A549 treated with RU486 at 1 μM for 4 hours (cell line): ENCODE data around the gene KRTAP4-8. TPM values are rescaled to one million over a fixed set of nuclear protein-coding genes. Genes with fewer than 3 reads are reported as not detected.

Experiments
- total RNA-seq: library from RNA; stranded (reverse); fragments of 200-300 nt; extraction: Qiagen RNA extraction; gene quantifications from 5 replicates; pipeline ENCODE4 v1.2.3, GENCODE V29; 2022; ENCODE audit warnings: low read depth

KRTAP4-8 gene
- total RNA-seq, result 0.08 TPM in 1 of 5 replicates, not detected in the others

GRCh38 chr17:41098042-41098441, at the start of gene KRTAP4-8:
Gene KRTAP4-8 (minus strand): TSS chr17:41098142. CDS start chr17:41098084, 58 bp downstream.

GRCh38 chr17:41140360-41141131, 42.6 kb upstream of the KRTAP4-8 start, which contains the start of gene KRTAP4-6:
Gene KRTAP4-6 (minus strand): TSS chr17:41140544. CDS start chr17:41140487, 57 bp downstream.

GRCh38 chr17:41123991-41124371, 26.0 kb upstream of the KRTAP4-8 start, which contains the start of gene KRTAP4-12:
Gene KRTAP4-12 (minus strand): TSS chr17:41124182. CDS start chr17:41124122, 60 bp downstream.

GRCh38 chr17:41117846-41118386, 20.0 kb upstream of the KRTAP4-8 start, which contains the start of gene KRTAP4-11:
Gene KRTAP4-11 (minus strand): TSS chr17:41118373. CDS start chr17:41118315, 58 bp downstream.

GRCh38 chr17:41105347-41105746, 7.4 kb upstream of the KRTAP4-8 start, which contains the start of gene KRTAP4-9:
Gene KRTAP4-9 (plus strand): TSS chr17:41105389. CDS start chr17:41105389, 0 bp downstream.

GRCh38 chr17:41101586-41102259, 3.8 kb upstream of the KRTAP4-8 start, which contains the start of gene KRTAP4-16:
Gene KRTAP4-16 (minus strand): TSS chr17:41102209. CDS start chr17:41102209, 0 bp downstream.

GRCh38 chr17:41084100-41084856, 13.7 kb downstream of the KRTAP4-8 start, which contains the start of gene KRTAP4-7:
Gene KRTAP4-7 (plus strand): TSS chr17:41084150. CDS start chr17:41084207, 57 bp downstream.

GRCh38 chr17:41065829-41066624, 31.9 kb downstream of the KRTAP4-8 start, which contains the start of gene KRTAP2-4:
Gene KRTAP2-4 (minus strand): TSS chr17:41065879. CDS start chr17:41065845, 34 bp downstream.

GRCh38 chr17:41060052-41060604, 37.8 kb downstream of the KRTAP4-8 start, which contains the start of gene KRTAP2-3:
Gene KRTAP2-3 (minus strand): TSS chr17:41060114. CDS start chr17:41060050, 64 bp downstream.

GRCh38 chr17:41055130-41055529, 42.8 kb downstream of the KRTAP4-8 start, which contains the start of gene KRTAP2-2:
Gene KRTAP2-2 (minus strand): TSS chr17:41055230. CDS start chr17:41055211, 19 bp downstream.

Other genes with a start within 250 kb of the KRTAP4-8 start
- gene KRT12, start 230.9 kb downstream of the KRTAP4-8 start, total RNA-seq, result not detected in 5 replicates
- gene KRT20, start 212.9 kb downstream of the KRTAP4-8 start, total RNA-seq, result 0.17 to 0.43 TPM (median 0.28 TPM) in 5 replicates
- gene KRT23, start 160.5 kb downstream of the KRTAP4-8 start, total RNA-seq, result 0.06 to 0.30 TPM (median 0.08 TPM) in 3 of 5 replicates, not detected in the others
- not detected in 5 replicates for gene KRT39, start 131.2 kb downstream of the KRTAP4-8 start, total RNA-seq
- gene KRT40, start 113.8 kb downstream of the KRTAP4-8 start, total RNA-seq, result not detected in 5 replicates
- not detected in 5 replicates for gene KRTAP3-3, start 104.0 kb downstream of the KRTAP4-8 start, total RNA-seq
- gene KRTAP3-2, start 98.2 kb downstream of the KRTAP4-8 start, total RNA-seq, result 0.36 to 0.50 TPM (median 0.42 TPM) in 3 of 5 replicates, not detected in the others
- gene KRTAP3-1, start 89.0 kb downstream of the KRTAP4-8 start, total RNA-seq, result not detected in 5 replicates
- not detected in 5 replicates for gene KRTAP1-5, start 70.9 kb downstream of the KRTAP4-8 start, total RNA-seq
- gene KRTAP1-4, start 67.9 kb downstream of the KRTAP4-8 start, total RNA-seq, result not detected in 5 replicates
- gene KRTAP1-3, start 63.3 kb downstream of the KRTAP4-8 start, total RNA-seq, result not detected in 5 replicates
- not detected in 5 replicates for gene KRTAP1-1, start 56.7 kb downstream of the KRTAP4-8 start, total RNA-seq
- not detected in 5 replicates for gene KRTAP2-1, start 50.8 kb downstream of the KRTAP4-8 start, total RNA-seq
- gene KRTAP2-2, start 42.9 kb downstream of the KRTAP4-8 start, total RNA-seq, result not detected in 5 replicates
- gene KRTAP2-3, start 38.0 kb downstream of the KRTAP4-8 start, total RNA-seq, result not detected in 5 replicates
- gene KRTAP2-4, start 32.3 kb downstream of the KRTAP4-8 start, total RNA-seq, result not detected in 5 replicates
- not detected in 5 replicates for gene KRTAP4-7, start 14.0 kb downstream of the KRTAP4-8 start, total RNA-seq
- gene KRTAP4-16, start 4.1 kb upstream of the KRTAP4-8 start, total RNA-seq, result not detected in 5 replicates
- not detected in 5 replicates for gene KRTAP4-9, start 7.2 kb upstream of the KRTAP4-8 start, total RNA-seq
- not detected in 5 replicates for gene KRTAP4-11, start 20.2 kb upstream of the KRTAP4-8 start, total RNA-seq
- not detected in 5 replicates for gene KRTAP4-12, start 26.0 kb upstream of the KRTAP4-8 start, total RNA-seq
- not detected in 5 replicates for gene KRTAP4-6, start 42.4 kb upstream of the KRTAP4-8 start, total RNA-seq
- not detected in 5 replicates for gene KRTAP4-5, start 51.7 kb upstream of the KRTAP4-8 start, total RNA-seq
- not detected in 5 replicates for gene KRTAP4-4, start 62.6 kb upstream of the KRTAP4-8 start, total RNA-seq
- not detected in 5 replicates for gene KRTAP4-3, start 70.1 kb upstream of the KRTAP4-8 start, total RNA-seq
- not detected in 5 replicates for gene KRTAP4-2, start 80.1 kb upstream of the KRTAP4-8 start, total RNA-seq
- gene KRTAP4-1, start 86.8 kb upstream of the KRTAP4-8 start, total RNA-seq, result 0.17 to 0.25 TPM (median 0.24 TPM) in 4 of 5 replicates, not detected in the other
- gene KRTAP9-1, start 91.7 kb upstream of the KRTAP4-8 start, total RNA-seq, result not detected in 5 replicates
- gene KRTAP9-2, start 128.5 kb upstream of the KRTAP4-8 start, total RNA-seq, result not detected in 5 replicates
- not detected in 5 replicates for gene KRTAP9-3, start 134.3 kb upstream of the KRTAP4-8 start, total RNA-seq
- gene KRTAP9-8, start 139.9 kb upstream of the KRTAP4-8 start, total RNA-seq, result not detected in 5 replicates
- gene KRTAP9-4, start 151.5 kb upstream of the KRTAP4-8 start, total RNA-seq, result not detected in 5 replicates
- gene KRTAP9-9, start 157.2 kb upstream of the KRTAP4-8 start, total RNA-seq, result not detected in 5 replicates
- gene KRTAP9-6, start 167.2 kb upstream of the KRTAP4-8 start, total RNA-seq, result not detected in 5 replicates
- not detected in 5 replicates for gene KRTAP9-7, start 177.6 kb upstream of the KRTAP4-8 start, total RNA-seq
- not detected in 5 replicates for gene KRTAP29-1, start 204.7 kb upstream of the KRTAP4-8 start, total RNA-seq
- not detected in 5 replicates for gene KRTAP16-1, start 211.2 kb upstream of the KRTAP4-8 start, total RNA-seq
- gene KRTAP17-1, start 217.6 kb upstream of the KRTAP4-8 start, total RNA-seq, result not detected in 5 replicates